GF-D8 (cell line): Measurements from ENCODE around the gene TNFAIP3.

Source experiments
- DNase-seq: peaks from one replicate; lab custom pipeline; 2025; lab: John Stamatoyannopoulos, UW

Gene TNFAIP3

DNA sequence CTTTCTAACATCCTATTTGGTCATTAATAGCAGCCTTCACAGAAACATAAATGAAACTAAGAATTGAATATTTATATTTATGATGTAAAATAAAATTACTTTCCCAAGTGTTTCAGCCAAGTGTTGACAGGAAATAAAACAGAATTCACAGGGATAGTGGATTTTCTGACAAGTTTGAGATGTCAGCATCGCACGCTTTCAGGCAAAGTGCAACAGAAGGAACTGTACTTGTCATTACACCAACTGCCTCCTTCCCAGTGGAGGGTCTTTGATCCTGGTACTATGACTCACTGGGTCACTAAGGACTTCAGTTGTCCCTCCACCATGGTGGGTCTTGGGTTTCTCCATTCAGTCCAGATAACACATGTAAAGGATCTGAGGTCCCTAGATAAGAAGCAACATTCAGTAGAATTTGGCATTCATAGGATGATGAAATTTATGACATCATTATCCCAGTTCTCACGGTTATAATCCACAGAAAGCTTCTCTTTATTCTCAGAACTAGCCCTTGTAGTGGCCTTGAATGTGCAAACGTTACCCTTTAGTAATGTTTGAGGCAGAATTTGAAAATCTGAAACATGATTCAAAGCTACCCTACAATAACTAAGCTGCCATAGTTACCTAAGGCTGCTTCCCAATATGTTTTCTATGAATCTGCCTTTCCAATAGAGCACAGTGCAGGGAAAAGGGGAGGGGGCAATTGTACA, 3.8 kb upstream of the TNFAIP3 start:
- DNase-seq, result no peak

DNA sequence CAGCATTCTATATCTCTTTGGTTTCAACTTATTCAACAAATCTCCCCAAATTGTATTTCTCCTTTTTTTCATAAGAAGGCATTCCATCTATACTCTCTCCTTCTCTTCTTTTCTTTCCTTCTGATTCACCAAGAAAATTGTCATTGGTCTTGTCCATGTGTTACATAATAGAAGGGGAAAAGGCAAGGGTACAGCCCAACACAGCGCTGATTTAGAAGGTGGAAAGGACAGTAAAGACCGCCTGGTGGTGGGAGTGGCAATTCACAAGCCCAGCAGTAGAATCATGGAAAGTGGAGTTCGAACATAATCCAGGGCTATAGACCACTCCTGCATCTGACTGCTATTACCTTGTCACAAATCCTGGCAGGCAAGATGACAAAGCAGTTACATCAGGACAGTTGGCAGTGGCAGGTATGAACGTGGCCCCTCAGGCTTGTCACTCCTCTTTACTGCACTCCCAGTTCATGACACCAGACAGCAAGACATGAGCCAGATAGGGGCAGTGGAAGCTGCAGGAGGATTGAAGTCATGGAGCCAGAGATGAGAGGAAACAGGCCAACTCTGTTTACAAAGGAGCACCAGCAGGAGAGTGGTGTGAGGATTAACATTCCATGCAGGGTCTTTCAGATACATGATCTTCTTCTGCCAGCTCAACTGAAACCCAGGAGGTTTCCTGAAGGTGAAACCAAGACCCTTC, 2.1 kb upstream of the TNFAIP3 start:
- DNase-seq, result no peak

DNA sequence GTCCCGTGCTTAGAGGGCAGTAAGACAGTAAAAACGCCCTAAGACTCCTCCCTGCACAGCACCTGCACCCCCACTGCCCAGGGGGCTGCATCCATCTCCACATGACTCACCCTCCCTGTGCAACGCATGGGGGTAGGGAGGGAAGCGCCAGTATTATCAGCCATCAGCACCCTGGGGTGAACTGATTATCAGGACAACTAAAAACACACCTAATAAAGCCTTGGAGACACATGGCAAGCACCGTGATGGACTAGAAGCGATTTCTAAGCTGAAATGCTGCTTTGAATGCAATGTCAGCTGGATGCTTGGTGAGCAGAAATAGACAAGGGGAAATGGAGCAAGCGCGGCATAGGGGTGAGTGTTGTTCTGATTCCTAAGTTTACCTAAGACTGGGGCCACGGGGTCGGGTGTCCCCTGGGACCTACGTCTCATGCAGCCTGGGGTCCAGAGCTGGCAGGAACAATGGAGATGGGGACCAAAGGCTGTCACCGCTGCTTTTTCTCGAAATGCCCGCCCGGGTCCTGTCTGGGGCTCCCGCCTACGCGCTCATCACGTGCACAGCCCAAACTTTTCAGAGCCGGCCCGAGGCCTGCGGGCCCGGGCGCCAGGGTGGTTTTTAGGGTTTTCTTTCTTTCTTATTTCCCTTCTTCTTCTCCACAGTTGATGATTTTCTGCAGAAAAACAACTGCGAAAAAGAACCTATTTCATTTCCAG, 702 bp upstream of the TNFAIP3 start:
- no peak for DNase-seq

DNA sequence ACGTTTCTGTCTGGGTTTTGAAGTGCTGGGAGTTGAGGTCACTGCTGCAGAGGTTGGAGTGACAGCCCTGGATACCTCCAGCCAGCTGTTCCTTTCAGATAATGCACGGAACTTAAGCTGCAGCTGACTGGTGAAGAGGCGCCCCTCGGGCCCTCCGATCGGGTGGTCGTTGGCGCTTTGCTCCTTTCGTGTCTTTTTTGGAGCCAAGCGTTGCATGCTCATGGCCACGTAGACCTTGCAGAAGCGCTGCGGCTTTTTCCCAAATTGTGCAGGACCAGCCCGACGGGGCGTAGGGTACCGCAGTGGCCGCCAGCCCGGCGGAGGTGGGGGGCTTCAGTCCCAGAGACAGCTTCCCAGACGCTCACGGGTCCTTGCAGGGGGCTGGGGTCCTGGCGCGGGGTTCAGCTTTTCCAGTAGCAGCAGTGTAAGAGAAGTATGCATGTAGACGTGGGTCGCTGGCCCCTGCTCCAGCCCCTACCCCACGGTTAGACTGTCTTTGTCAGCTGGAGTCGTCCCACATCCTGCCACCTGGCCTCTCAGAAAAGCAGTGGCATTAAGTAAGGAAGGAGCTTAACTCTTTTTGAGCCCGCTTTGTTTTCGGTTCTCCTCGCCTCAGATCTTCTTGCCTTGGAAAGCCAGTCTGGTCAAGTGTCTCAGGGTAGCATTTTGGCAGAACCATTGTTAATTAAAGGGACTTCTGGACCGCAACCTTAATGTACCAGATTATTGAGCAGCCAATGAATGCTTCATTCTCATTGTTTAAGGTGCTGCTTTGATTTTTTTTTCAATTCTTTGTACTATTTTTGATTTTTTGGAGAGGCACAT, 838 bp downstream of the TNFAIP3 start:
- DNase-seq, result peak; percentile 3

DNA sequence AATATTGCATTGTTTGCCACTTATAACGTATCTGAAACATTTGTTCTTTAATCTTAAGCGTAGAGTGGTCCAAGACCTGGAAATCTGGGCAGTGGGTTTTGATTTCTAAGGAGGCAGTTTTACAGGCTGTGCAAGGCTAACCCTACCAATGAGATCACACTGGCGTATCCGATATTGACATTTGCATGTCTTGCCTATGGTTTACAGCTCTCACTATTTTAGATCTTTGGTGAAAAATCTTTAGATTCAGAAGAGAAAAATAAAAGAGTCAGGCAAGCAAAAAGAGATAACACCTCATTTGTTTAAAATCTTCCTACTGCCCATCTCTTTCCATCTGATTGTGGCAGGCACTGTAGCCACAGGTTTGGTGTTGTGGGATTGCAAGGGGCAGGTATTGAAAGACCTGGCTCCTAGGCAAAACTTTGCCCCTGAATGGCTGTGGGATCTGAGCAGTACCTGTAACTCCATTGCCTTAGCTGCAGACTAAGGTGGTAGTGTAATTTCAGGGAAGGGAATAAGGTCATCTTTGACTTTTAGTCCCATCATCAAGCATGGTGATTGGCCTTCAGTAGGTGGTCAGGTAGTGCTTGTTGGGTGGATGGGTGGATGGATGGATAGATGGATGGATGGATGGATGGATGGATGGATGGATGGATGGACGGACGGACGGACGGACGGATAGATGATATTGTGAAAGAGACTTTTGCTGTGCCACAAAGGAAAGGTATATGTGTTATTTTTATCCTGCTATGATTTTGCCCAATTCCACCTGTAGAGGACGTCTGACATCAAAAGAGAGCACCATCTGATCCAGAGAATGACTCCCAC, 1.9 kb downstream of the TNFAIP3 start:
- no peak for DNase-seq

DNA sequence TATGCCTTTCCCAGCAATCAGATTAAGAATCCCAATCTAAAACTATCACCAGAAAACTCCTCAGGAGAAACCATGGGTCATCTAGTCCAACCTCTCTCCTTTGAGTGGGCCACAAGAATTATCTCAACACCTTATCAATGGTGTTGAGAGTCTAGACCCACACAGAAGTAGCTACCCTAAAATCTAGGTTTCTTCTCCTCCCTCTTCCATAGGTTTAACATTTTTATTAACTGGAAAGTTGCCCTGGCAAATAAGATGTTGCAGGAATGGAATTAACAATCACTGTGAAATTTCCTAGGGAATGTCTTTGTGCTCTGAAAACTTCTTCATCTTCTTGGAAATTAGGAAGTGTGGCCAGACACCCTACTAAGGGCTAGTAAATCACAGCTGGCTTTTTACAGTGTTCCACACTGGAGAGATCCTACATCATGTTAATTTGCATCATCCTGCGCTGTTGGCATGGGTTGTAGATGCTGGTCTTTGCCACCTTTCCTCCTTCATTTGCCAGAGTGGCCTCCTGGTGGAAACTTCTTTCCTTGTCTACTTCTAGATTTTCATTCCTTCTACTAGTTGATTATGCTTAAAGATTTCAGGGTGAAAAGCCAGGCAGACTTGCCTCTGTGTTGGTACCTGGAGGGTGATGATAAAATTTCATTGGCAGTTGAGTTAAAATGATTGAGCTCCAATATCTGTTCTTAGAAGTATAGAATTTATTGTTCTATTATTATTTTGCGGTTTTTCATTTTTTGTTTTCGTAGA, 2.7 kb downstream of the TNFAIP3 start:
- no peak for DNase-seq

DNA sequence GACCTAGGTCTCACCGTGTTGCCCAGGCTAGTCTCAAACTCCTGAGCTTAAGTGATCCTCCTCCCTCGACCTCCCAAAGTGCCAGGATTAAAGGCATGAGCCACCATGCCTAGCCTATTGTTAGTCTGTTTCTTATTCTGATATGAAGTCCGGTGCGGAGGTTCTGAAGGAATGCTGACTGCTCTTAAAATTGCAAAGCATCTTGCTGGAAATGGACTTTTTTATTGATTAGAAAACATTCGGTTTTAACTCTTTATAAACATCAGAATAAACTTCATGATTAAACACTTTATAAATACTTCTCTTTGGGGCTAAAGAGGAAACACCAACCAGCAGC, 3.2 kb downstream of the TNFAIP3 start:
- no peak for DNase-seq

DNA sequence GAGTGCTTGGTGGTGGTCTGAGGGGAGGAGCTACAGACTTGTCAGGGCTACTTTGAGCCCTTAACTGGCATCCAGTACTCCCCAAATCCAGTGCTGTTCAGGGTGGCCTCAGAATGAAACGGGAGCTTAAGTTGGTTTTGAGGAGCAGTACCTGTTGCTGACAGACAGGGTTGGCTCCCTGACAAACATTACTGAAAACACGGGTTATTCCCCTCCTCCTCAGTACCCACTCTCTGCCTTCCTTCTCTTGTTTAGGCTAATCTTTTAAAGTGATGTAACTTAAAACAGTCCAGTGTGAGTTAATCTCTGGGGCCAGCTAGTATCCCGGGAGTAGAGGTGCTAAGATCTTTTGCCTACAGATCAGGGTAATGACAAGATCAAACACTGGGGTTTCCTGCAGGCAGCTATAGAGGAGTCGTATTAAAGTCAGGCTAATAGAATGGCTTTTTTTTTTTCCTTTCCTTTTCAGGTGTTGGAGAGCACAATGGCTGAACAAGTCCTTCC, 3.7 kb downstream of the TNFAIP3 start:
- no peak for DNase-seq

DNA sequence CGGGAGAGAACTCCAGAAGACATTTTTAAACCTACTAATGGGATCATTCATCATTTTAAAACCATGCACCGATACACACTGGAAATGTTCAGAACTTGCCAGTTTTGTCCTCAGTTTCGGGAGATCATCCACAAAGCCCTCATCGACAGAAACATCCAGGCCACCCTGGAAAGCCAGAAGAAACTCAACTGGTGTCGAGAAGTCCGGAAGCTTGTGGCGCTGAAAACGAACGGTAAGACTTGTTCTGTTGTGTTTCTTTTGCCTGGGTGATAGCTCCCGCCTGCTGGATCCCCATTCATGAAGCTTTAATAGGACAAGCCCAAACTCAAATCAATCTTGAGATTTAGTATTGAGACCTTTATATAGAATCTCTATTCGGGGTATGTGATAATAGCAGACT, 4.2 kb downstream of the TNFAIP3 start:
- DNase-seq, result no peak

DNA sequence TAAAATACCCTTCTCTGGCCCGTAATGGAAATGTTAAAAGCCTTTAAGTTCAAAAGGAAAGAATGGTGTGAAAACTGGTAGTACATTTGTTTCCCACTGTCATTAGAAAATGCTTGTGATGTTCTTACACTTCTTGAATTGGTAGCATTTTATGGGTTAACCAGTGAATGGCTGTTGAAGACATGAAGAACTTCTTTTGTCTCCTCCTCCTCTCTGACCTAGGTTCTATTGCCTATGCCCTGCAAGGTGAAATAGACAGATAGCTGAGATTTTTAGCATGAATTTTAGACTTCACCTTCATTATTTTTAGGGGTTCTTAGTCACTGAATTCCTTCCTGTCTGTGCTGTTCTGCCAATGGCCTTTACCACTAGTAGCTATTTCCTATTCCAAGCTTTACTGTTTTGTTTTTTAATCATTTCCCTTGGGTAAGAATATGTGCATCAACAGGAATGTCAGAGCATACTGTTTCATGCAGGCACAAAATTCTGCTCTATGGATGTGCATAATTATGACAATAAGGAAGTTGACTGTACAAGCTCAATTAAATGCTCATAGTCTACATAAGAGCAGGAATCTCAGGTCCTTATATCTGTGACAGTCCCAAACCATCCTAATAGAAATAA, 4.9 kb downstream of the TNFAIP3 start:
- DNase-seq, result no peak

DNA sequence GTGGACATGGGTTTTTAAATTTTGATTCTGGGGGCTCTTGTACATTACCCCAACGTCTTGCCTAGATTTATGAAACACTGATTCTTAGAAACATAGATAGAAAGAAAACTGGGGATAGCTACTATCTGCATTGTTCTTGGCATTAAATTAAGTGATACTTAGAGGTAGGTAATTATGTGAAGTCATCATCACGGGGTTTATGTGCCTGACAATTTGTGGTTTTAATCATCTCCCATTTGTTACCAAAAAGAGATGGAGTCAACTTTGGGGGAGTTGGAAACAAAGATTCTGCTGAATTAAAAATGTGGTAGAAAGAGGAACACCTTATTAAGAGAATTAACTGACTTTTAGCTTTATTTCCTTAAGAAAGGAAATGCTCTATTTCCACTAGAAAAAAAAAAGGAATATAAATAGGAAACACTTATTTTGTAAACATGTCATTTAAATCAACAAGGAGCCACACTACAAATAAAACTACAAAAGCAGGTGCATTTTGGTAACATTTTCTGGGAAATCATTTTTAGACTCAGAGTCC, 5.6 kb downstream of the TNFAIP3 start:
- no peak for DNase-seq

DNA sequence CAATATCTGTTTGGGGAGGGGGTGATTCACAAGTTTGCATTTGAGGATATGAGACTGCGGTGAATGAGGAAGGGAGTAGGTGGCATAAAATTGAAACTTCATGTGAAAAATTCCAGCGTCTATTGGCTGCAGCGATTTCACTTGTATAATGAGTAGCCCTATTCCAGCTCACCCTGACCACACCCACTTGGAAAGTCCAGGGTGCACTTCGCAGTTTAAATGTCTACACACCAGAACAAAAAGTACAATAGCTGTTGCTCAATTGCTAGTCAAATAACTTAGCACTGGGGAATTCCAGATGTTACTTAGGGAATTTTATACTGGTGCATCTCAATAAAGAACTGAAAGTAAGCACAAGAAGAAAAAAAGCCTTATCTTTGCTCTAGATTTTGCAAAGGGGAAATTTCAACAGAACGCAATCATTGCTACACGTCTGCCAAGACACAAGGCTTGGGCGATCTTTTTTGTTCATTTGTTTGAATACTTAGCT, 6.3 kb downstream of the TNFAIP3 start:
- peak; percentile 67 for DNase-seq

DNA sequence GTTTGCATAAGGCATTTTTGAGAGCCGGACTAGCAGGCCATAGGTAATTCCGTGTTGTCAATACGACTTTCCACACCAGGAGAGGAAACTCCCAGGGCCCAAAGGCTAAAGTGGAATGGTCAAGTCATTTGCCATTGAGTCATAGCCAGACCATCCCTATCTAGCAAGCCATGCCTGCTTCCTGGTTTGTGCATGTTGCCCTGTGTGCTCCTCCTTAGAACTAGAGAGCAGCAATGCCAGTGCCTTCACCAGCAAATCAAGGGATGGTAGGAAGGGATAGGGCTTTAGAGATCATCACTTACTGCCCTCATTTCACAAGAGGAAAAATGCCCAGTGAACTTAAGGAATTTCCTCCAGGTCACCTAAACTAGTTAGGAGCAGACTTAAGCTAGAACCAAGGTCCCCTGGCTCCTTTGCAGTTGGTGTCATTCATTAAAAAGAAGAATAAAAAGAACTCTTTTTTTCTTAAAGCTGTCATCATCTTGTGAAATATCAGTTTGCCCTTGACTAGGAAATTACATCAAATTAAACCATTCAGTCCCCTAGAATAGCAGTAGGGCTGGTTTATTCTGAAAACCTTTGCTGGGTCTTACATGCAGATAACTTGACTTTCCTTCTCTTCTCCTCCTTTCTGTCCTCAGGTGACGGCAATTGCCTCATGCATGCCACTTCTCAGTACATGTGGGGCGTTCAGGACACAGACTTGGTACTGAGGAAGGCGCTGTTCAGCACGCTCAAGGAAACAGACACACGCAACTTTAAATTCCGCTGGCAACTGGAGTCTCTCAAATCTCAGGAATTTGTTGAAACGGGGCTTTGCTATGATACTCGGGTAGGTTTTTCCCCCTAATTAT, 7.4 kb downstream of the TNFAIP3 start:
- DNase-seq, result no peak

DNA sequence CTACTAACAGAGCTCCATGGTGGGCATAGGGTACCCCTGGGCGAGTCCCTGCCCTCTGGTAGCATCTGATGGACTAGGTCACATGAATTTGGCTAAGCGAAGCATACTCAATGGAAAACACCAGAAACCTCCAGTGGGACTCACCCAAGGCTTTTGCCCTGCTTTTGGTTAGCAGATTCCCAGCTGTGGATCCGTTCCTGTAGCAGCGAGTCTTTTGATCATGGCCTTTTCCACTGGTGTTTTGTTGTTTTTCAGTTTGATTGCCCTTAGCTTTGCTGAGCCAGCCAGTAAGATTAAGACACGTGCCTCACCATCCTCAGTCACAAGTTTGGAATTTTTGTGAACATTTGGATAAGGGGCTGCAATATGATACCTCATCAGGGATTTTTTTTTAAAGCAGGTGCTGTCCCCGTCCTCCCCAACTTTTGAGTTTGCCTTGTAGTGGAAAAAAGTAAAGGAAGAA, 8.0 kb downstream of the TNFAIP3 start:
- DNase-seq, result no peak

DNA sequence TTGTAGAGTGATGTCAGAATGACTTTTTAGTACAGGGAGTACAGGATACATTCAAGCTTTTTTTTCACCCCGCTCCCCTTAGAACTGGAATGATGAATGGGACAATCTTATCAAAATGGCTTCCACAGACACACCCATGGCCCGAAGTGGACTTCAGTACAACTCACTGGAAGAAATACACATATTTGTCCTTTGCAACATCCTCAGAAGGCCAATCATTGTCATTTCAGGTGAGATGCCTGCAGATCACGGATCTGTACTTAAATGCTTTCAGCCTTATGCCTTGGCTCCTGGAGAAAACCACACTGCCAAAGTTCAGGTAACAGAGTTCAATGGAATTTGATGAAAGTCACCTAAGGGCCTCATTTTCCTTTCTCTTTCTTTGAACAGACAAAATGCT, 8.5 kb downstream of the TNFAIP3 start:
- DNase-seq, result no peak

DNA sequence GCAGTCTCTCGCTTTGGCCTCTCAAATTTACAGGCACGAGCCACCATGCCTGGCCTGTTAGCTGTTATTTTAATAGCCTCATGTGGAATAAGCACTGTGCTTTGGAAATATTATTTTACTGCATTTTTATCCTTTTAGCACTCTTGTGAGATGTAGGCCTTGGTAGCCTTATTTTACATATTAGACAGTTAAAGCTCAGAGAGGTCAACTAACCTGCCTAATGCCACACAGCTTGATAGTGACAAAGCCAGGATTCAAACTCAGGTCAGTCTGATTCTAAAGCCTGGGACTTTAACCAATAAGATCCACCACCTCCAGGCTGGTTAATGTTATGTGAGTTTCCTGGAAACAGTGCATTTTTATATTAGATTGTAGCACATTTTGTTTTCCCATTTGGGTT, 9.5 kb downstream of the TNFAIP3 start:
- no peak for DNase-seq

DNA sequence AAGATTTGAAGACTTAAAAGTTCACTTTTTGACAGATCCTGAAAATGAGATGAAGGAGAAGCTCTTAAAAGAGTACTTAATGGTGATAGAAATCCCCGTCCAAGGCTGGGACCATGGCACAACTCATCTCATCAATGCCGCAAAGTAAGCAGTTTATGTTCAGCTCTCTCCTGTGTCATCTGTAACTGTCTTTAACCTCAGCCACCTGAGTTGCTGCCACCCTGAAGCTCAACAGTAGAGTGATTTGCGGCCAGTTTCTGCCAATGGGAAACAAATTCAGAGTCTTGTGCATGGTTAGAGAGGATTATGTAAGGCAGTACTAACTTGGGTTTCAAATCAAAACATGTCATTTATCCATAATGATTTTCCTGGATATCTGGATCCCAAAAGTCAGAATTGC, 10.1 kb downstream of the TNFAIP3 start:
- no peak for DNase-seq

DNA sequence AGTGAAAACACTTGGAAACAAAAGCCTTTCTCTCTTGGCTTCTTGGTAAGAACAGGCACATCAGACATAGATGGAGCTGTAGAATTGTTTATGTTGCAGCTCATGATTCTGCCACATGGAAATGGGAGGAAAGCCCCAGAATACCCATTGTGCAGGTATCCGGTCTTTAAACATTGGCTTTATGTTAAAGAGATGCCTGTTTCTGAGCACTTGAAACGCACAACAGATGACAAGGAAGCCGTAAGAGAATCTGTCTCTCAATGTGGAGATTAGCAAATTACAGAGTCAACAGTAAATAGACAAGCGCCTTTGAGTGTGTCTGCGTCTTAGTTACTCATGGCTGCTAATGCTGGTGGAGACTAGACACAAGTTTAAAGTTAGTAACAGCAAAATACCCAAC, 10.5 kb downstream of the TNFAIP3 start:
- DNase-seq, result no peak

DNA sequence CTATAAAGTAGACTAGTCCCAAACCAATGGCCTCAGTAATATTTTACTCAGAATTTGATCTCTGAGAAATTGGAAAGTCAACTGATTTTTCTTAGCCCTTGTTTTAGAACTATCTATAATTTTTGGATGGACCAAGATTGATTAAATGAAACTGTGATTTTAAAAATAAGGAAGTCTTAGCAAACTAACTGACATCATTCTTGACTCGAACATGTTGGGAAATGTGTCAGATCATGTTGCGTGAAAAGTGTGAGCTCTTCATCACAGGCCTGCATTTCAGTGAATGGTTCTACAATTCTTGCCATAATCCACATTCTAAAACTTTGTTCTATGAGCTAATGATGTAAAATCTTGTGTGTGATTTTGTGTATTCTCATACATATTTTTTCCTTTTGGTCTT, 11.0 kb downstream of the TNFAIP3 start:
- no peak for DNase-seq
